GM18502 (cell line): ENCODE results near the gene ARAP3.
A peak's percentile ranks its signal among the peaks of the same experiment; 100 is the strongest.

ENCODE experiments used
- ATAC-seq: cut with Tn5 transposase; IDR thresholded peaks from one replicate; pipeline ENCODE4 v1.9.1; 2021; ENCODE audit warnings: mild to moderate bottlenecking; ENCODE audit not compliant: unreplicated experiment, poor library complexity

Gene ARAP3

DNA sequence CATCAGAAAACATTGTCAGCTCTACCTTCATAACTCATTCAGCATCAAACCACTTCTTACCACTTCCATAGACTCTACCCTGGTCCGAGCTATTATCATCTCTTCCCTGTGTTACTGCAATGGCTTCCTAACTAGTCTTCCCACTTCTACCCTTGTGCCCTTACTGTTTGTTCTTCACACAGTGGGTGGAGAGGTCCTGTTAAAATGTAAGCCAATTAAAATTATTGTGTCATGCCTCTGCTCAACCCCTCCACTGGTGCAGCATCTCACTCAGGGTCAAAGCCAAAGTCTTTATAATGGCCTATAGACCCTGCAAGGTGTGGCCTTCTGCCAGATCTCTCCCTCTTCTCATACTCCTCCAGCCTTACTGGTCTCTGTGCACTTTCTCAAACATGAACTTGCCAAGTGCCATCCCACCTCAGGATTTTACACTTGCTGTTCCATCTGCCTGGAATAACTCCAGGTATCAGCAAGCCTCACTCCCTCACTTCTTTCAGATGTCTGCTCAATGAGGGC lies 22.8 kb upstream of the ARAP3 start:
- ATAC-seq, result no peak

DNA sequence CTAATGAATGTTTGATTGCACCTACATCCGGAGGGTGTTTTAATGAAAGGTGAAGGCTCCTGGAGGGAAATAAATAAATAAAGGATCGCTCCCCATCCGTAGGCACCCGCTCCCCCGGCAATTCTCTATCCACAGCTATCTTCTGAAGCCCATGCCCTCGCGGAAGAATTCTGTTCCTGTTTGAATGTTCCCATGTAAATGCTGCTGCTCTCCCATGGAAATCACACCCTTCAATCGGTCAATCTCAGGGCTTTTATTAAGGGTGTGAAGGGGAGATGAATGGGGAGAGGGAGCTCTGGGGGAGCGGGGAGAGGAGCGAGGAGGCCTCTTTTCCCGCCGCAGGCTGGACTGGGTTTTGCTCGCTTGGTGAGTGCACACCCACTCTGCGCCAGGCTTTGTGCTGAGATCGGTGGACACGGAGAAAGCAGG lies 21.1 kb upstream of the ARAP3 start:
- ATAC-seq, result no peak

DNA sequence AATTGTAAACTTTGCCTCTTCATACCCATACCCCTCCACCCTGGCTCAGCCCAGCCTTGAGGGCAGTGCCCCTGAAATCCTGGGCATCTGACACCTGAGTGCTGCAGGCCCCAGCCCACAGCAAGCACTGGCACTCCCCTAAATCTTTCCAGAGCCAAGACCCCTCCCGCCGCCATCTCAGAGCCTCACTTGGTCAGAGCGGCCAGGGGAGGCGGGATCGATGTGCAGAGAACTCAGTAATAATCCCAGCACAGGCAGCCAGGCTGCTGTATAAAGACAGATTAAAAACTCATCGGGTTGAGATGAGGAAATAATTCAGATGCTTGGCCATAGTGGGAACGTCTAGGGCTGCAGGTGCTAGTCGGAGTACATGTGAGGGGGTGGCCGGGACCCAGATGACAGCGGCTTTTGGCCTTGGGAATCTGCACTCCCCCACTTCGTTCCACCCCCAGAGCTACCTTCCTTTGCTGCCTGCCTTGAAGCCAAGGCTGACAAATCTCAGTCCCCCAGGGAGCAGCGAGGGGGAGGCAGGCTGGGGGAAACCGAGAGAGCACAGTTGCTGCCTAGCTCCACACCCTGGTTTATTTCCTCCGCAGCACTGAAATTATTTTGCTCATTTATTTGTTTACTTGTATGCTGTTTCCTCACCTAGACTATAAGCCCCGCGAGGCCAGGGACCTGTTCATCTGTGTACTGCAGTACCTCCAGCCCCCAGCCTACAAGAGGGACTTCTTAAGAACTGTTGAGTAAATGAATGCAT lies 19.5 kb upstream of the ARAP3 start:
- ATAC-seq, result peak; percentile 59

DNA sequence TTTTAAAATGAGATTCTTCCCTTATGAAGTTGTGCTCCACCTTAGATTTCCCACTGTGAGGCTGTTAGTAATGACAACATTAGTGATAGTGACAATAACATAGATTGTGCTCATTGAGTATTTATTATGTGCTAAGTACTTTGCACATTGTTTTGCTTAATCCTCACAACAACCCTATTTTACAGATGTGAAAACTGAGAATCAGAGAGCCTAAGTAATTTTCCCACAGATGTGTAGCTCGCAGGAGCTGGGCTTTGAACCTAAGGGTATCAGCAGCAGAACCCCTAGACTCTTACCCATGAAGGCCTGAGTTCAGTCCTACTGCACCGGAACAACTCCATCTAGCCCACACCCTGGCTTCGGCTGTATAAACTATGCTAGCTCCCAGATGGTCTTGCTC lies 15.6 kb upstream of the ARAP3 start:
- no peak for ATAC-seq

DNA sequence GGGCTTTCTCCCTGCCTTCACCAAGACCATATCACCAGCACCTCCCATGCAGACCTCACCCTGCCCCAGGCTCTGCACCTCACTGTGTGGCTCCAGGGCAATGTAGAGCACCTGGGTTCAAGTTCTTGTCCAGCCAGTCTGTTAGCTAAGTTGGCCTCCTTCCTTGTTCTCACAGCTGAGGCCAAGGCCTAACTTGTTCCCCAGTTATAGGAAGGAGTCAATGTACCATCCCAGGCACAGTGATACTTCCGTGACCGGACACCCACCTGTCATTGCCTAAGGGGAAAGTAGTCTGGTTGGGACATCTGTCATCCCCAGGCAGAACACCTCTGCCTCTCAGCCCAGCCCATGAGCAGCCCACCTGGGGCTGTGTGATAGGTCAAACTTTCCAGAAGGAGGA lies 14.4 kb upstream of the ARAP3 start:
- ATAC-seq, result no peak

DNA sequence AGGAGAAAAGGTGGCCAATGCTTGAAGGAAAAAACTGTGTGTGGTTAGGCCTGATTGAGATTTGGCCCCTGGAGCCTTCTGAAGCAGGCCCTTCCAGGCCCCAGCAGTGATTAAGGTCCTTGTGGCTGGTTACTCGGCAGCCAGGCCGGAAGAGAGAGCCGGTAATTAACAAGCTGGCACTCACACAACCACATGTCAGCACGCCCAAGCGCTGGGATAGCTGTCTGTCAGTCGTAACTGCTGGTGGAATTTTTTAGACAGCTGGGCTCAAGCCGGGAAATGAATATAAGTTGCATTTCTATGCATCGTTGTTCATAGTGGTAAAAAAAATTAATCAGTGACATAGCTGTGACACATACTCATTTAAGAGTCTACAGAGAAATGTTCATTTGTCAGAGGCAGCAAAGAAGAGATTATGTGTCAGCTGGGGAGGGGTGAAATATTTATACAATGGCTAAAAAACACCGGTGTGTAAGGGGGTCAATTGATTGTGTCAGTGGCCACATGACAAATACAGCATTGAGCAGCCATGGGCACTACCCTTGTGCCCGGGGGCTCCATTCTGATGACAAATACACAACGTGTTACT lies 13.7 kb upstream of the ARAP3 start:
- ATAC-seq, result no peak

DNA sequence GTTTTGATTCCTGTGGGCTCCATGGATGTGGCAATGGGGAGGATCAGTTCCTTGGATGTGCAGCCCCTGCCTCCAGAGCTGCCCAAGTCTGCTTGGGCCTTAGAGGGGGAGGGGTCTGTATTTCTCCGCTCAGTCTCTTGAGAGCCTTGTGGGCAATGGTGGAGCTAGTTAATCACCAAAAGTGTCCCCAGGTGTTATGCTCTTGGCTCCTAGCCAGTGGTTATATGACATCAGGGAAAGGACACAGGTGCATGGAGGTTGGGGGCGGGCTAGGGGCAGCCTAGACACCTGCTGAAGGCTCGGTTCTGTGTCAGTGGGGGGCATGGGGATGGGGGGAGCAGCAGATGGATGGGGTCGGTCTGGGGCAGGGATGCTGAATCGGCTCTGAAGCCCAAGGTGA lies 12.4 kb upstream of the ARAP3 start:
- ATAC-seq, result no peak

DNA sequence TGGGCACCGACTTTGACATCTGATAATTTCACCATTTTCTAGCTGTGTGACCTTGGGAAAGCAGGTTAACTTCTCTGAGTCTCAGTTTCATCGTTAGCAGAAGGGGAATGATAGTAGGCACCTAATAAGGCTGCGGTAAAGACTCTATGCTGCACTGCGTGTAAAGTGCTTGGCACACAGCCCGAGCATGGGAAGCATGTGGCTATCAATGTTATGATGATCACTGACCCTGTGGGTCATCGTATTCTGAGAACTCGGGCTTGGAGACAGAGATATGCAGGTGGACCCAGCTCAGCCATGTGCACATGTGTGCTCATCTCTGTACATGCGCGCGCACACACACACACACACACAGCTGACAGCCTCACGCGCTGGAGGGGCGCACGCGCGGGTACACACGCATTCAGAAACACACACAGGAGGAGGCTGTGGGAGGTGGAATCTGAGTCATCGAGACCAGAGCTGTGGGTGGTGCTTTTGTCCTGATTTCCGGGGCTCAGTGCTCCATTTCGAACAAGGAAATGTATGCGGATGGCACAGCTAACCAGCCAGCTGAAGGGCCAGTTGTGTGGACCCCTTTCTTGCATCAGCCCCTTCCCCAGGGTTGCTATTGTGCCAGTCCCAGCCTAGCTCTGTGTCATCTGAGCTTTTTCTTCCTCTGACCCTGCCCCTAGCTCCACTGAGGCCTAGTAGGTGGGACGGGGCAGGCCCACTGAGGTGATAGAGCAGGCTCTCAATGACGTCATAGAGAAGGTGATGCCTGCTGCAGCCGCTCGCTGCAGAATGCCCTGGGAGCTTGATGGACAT lies 11.1 kb upstream of the ARAP3 start:
- no peak for ATAC-seq

DNA sequence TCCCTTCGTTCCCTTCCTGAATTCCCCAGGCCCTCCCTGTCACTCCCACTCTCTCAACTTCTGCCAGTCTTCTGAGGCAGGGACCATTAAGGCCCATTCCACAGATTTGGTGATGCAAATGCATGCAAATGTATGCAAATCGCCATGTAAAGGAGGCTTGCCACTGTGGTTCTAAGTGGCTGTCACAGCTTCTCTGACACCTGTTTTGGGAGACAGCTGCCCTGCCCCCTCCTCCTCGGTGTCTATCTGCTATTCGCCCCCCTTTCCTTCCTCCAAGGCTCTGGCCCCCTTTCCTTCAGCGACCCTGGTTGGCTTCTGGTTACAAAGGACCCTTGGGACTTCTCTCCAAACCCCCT lies 10.5 kb upstream of the ARAP3 start:
- no peak for ATAC-seq

DNA sequence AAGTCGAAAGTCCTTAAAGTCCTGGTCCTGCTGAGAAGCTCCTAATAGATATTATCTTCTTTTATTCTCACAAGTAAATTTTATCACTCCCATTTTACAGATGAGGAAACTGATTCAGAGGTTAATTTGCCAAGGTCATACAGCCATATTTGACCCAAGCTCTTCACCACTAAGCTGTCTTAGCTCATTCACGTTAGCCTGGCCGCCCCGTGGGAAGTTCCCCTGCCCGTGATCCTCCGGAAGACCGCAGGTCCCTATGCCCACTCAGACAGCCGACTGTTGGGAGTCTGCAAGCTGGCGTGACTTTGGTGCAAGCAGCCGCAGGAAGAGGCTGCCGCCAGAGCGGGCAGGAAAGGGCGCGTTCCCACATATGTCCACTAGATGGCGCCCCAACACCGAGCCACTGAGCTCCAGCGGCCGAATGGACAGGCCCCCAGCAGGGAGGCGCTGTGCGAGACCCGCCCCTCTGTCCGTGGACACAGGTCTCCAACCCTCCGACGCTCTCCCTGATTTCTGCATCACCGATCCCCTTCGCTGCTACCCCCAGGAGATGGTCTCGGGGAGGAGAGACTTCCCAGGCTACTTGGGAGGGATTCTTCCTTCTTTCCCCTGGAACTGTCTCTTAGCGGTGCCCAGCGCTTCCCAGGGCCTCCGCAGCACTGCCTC lies 10.0 kb upstream of the ARAP3 start:
- ATAC-seq, result peak; percentile 90

DNA sequence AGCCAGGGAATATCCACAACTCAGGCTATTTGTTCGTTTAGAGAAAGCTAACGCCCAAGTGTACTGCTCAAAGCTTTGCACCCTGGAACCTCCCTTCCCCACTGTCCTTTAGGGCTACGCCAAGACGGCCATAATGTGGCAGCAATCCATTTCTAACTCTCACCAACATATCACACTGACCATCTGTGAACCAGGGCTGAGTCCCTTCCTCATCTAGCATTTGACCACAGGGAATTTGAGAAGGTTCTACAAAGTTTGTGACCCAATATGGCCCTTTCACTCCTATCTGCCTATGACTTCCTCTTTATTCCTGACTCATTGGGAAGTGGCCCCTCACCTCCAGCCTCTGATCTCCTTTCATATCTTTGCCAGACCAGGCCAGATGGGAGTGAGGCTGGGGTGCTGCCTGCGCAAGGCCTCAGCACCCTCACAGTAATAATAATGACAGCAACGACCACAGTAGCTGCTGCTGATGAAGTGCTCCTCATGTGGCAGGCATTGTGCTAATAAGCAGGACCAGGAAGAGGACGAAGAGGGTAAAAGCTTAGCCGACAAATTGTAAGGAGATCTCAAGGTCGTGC lies 9.3 kb upstream of the ARAP3 start:
- ATAC-seq, result no peak

DNA sequence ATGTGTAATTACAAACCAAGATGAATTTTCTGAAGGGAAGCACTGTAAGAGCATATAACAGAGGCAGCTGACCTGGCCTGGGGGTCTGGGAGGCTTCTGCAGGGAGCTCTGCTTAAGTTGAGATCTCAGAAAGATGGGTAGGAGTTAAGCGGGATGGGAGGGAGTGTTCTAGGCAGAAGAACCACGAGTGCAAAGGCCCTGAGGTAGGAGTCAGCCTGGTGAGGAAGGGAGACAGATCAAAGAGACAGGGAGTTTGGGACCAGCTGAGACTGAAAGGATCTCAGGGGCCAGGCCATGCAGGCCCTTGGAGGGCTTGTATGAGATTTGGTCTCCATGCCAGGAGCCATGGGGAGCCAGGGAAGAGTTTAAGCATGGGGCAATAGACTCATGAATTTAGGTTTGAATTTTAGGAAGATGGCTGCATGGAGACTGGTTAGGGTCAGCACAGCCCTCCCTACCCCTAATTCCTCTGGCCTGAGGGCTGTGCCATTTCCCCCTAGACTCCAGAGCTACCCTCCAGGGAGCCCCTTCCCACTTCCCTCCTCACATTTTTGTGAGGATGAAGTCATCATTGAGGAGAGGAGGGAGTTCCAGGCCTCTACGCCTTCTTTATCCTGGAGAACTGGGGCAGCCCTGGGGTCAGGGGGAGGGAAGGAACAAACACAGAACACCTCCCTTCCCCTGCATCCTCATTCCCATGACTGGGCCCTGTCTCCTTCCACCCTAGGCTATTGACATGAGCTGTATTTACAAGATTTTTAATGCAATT lies 4.8 kb upstream of the ARAP3 start:
- no peak for ATAC-seq

DNA sequence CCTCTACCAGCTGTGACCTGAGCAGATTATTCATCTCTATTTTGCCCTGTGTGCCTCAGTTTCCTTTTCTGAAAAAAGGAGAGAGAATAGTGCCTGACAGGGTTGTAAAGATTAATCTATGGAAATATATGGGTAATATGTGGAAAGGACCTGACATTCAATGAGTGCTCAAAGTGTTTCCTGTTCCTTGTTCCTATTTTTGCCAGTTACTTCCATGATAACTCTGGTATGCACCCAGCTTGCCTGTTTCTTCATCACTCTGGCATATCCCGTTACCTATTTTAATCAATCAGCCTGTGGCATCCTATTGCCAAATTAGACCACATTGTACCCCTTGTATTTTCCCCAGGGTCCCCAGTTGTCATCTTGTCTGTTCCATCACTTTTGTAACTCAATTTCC lies 3.6 kb upstream of the ARAP3 start:
- ATAC-seq, result no peak

DNA sequence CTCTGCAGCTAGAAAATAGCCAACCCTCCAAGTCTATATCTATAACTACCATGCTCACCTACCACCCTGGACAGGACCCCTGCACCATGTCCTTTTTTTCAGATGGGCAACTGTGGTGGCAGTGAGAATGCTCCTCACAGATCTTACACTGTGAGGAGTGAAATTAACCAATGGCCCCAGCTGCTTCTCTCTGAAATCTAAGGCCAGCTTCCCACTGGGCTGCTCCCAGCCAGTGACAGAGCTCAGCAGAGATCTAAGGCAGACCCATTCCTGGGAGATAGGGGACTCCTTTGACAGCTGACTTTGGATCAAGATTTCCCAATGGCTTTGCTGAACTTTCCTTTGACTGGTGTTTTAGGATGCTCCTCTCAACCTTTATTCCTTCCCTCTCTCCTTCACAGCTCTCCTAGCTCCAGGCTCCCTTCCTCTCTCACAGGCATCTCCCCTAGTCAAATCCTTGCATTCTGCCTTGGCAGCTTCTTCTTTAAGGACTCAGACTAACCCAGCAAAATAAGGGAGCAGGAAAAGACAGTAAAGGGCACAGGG lies 1.6 kb upstream of the ARAP3 start:
- no peak for ATAC-seq

DNA sequence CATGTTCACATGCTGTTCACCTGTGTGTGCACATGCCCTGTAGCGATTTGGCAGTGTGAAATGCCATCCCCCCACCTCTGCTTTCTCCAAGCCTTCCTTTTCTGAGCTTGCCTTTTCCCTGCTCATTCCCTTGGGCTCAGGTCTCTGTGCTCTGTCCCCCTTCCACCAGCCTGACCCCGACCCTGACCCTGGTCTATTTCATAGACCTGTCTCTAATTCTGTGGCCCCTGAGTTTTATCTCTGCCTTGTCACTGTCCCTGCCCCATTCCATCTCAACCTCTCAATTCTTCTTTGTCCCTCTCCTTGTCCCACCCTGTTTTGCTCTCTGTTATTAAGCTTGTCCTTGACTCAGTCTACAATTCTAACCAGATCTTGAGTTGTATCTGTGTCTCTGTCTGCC lies 735 bp downstream of the ARAP3 start:
- ATAC-seq, result no peak

DNA sequence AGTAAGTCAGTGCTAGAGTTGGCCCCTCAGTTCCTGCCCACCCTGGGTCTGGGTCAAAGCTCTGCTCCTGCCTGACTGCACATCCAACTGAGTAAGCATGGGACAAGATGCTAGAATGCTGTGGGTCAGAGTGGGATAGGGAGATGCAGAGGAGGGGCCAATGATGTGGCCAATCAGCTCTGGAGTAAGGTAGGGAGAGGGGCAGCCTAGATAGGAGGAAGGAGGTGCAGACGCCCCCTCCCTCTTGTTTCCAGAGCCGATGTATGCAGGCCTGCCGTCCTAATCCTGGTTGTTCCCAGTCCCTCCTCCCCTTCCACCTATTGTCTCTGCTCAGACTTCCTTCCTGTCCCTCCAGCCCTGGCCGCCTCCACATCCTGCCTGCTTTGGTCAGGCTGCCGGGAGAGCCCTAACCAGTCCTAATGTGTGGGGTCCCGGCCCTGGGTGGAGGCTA lies 1.3 kb downstream of the ARAP3 start:
- ATAC-seq, result no peak

DNA sequence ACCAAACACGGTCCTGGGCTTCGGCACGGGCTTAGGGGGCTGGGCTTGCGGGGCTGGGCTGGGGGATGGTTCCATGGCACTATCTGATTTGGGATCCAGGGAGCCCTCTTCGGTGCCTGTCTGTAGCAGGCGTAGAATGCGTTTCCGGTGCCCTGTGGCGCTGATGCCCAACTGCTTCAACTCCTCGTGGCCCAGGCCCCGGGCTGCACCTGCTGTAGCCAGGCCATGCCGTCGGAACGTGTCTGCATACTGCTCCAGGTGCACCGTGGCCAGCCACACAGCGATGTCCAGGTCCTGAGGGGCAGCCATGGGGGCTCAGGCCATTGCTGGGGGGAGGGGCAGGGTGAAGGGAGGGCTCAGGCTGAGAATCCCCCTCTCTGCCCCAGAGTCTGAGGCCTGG lies 1.9 kb downstream of the ARAP3 start:
- no peak for ATAC-seq

DNA sequence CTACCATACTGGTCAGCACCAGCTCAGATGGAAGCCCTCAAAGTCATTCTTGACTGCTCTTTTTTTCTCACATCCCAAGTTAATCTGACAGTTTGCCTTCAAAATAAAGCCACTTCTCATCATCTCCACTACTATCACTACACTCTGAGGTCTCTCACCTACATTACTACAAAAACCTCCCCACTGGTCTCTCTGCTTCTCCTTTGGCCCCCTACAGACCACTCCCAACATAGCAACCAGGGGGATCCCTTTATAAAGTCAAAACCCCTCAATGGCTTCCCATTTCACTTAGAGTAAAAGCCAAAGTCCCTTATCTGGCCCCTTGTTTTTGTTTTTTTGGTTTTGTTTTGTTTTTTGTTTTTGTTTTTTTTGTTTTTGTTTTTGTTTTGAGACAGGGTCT lies 4.6 kb downstream of the ARAP3 start:
- ATAC-seq, result no peak

DNA sequence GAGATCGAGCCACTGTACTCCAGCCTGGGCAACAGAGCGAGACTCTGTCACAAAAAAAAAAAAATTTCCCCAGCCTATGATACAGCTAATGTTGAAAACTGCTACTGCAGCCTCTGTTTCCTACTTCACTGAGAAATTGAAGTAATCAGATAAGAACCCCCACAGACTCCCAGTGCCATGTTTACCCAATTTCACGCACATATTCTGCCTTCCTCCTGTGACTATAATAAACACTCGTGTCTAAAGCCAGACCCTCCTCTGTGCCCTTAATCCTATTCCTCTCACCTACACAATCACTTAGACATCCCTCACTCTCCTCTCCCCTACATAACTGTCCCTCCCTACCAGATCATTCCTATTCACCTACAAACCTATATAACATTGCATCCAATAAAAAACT lies 6.4 kb downstream of the ARAP3 start:
- ATAC-seq, result no peak
